ENCODE measurements around the gene KIF23. TPM values are rescaled to one million over a fixed set of nuclear protein-coding genes. Genes with fewer than 3 reads are reported as not detected.

KIF23 gene
- total RNA-seq, 3 donors from 2014 or later = 1.6 to 6.4 (median 2.2) TPM

GRCh38 chr15:69479971-69480370, 65.8 kb downstream of the KIF23 start:
- Histone ChIP-seq H3K4me3 (no peak overlapping the region), H3K36me3 (no peaks in the 10 kb centered on the region), H3K27me3 (no peaks in the 10 kb centered on the region), H3K9me3 (no peaks in the 10 kb centered on the region), H3K27ac (no peak overlapping the region), H3K4me1 (peaks cover 0 to 4% of the 10 kb centered on the region in 2 donors)
- intact Hi-C loops (cut with DNase I; ENCODE audit: low total_unique reads) = loop anchor here (5.0 to 10.0 kb wide), 2 partner anchors 795 to 1007 kb away; no protein-coding TSS in a partner anchor
- no peak for TF ChIP-seq POLR2A (IDR thresholded peaks at IDR 0.05)
- TF ChIP-seq CTCF (IDR thresholded peaks at IDR 0.05) = no peak
- no peak for TF ChIP-seq POLR2AphosphoS5 (IDR thresholded peaks at IDR 0.05)
- DNase-seq (ENCODE audit: low spot score in 2 of 2) = no peak

GRCh38 chr15:69480932-69481331, 66.8 kb downstream of the KIF23 start:
- intact Hi-C loops (cut with DNase I; ENCODE audit: low total_unique reads) = loop anchor here (10.0 kb wide), 1 partner anchor 794 kb away; no protein-coding TSS in a partner anchor
- TF ChIP-seq POLR2A (IDR thresholded peaks at IDR 0.05) = no peak
- no peak for TF ChIP-seq CTCF (IDR thresholded peaks at IDR 0.05)
- no peak for TF ChIP-seq POLR2AphosphoS5 (IDR thresholded peaks at IDR 0.05)
- Histone ChIP-seq H3K4me3 (no peak overlapping the region), H3K9me3 (no peaks in the 10 kb centered on the region), H3K27ac (no peak overlapping the region), H3K36me3 (no peaks in the 10 kb centered on the region), H3K4me1 (peaks cover 0 to 7% of the 10 kb centered on the region in 2 donors), H3K27me3 (no peaks in the 10 kb centered on the region)
- no peak for DNase-seq (ENCODE audit: low spot score in 2 of 2)

DNA sequence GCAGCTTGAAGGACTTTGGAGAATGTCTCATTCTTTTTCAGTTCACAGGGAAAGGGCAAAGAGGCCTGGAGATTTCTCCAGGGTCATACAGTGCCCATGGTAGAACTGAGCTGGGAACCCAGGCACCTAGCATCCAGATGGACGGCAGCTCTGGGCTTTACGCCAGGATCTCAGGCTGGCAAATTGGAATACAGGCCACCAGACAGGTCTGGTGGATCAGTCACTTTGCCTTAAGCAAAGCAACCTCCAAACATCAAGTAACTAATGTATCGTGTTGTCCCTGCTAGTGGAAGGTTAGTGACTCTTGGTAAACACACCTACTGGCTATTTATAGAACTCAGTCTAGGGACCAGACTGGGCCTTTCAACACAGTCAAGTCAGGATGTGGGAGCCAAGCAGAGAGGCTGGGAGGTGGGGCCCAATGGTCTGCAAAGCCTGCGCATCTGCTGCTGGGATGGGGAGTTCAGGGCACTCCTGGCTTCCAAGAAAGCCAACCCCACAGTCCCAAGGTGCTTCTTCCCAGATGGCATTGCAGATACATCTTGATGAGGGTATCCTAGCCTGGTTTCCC, 68.6 kb downstream of the KIF23 start:
- no peak overlapping the region for H3K27ac ChIP-seq
- intact Hi-C loops (cut with DNase I; ENCODE audit: low total_unique reads) = loop anchor here (10.0 kb wide), 1 partner anchor 792 kb away; no protein-coding TSS in a partner anchor
- DNase-seq (ENCODE audit: low spot score in 2 of 2) = peak; percentile 56 to 84

DNA sequence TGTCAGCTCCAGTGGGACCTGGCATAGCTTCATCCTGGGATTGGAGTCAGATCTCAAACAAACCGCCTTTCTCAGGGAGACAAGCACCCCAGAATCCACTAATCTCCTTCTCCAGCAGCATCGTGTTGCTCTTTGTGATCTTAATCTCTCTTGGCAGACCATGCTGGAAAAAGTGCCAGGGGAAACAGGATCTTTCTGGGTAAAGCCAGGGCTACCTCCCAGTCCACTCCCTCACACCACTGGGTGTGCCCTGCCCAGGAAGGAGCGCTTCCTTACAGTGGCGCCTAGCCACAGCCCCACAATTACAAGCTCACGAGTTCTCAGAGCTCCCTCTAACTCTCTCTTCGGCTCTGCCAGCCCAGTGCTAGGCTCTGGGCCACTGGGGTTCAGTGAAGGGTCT, 70.7 kb downstream of the KIF23 start:
- no peak overlapping the region for H3K4me3 ChIP-seq
- H3K4me1 ChIP-seq = peaks cover 0 to 11% of the 10 kb centered on the region in 2 donors
- TF ChIP-seq POLR2AphosphoS5 (IDR thresholded peaks at IDR 0.05) = peak in 1 of 3 donors; percentile 23
- TF ChIP-seq CTCF (IDR thresholded peaks at IDR 0.05) = no peak
- no peak for TF ChIP-seq POLR2A (IDR thresholded peaks at IDR 0.05)
- H3K9me3 ChIP-seq = no peaks in the 10 kb centered on the region
- no peaks in the 10 kb centered on the region for H3K36me3 ChIP-seq
- no peaks in the 10 kb centered on the region for H3K27me3 ChIP-seq
- intact Hi-C loops (cut with DNase I; ENCODE audit: low total_unique reads) = loop anchor here (10.0 kb wide), 1 partner anchor 790 kb away; no protein-coding TSS in a partner anchor
- H3K27ac ChIP-seq = peak overlapping the region; percentile 53 to 66
- peak; percentile 70 to 74 for DNase-seq (ENCODE audit: low spot score in 2 of 2)

More for the DNA sequence above, 68.6 kb downstream of the KIF23 start:
- TF ChIP-seq CTCF (IDR thresholded peaks at IDR 0.05) = no peak
- TF ChIP-seq POLR2AphosphoS5 (IDR thresholded peaks at IDR 0.05) = no peak
- TF ChIP-seq POLR2A (IDR thresholded peaks at IDR 0.05) = no peak
- Histone ChIP-seq H3K27me3 (no peaks in the 10 kb centered on the region), H3K9me3 (no peaks in the 10 kb centered on the region), H3K4me3 (no peak overlapping the region), H3K36me3 (no peaks in the 10 kb centered on the region), H3K4me1 (peaks cover 0 to 7% of the 10 kb centered on the region in 2 donors)

- no peak for TF ChIP-seq POLR2AphosphoS5 (IDR thresholded peaks at IDR 0.05)
- no peak for TF ChIP-seq CTCF (IDR thresholded peaks at IDR 0.05)
- TF ChIP-seq POLR2A (IDR thresholded peaks at IDR 0.05) = no peak
- Histone ChIP-seq H3K4me1 (peaks cover 0 to 13% of the 10 kb centered on the region in 2 donors), H3K9me3 (no peaks in the 10 kb centered on the region), H3K36me3 (no peaks in the 10 kb centered on the region), H3K27me3 (no peaks in the 10 kb centered on the region), H3K4me3 (no peak overlapping the region), H3K27ac (no peak overlapping the region)
- peak in 1 of 2 donors; percentile 10 for DNase-seq (ENCODE audit: low spot score in 2 of 2)
- intact Hi-C loops (cut with DNase I; ENCODE audit: low total_unique reads) = loop anchor here (10.0 kb wide), 1 partner anchor 788 kb away; no protein-coding TSS in a partner anchor
These were observed 72.4 kb downstream of the KIF23 start for GRCh38 chr15:69486481-69487110.
